ENCODE data around the gene CSF1. TPM values are rescaled to one million over a fixed set of nuclear protein-coding genes. Genes with fewer than 3 reads are reported as not detected.

The CSF1 gene
- total RNA-seq, 1 experiment from 2014 or later, result 68.9 TPM

DNA sequence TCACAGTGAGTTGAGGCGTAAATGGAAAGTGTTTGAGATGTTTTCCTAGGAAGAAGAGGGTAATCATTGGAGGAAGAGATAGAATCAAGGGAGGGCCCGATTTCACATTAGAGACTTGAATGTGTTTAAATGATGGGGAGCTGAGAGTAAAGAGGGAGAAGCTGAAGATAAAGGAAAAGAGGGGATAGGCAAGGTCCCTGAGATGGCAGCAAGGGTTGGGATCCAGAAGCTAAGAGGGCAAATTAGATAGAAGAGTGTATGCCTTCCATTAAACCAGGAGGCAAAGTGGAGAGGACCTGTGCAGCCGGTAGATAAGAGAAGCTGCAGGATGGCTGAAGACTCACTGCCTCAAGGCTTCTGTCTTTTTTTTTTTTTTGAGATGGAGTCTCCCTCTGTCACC is 21.6 kb upstream of the CSF1 start:
- H3K9me3 ChIP-seq (replicated peaks), result no peaks in the 10 kb centered on the region
- DNase-seq (ENCODE audit: low read depth in 1 of 2, low spot score in 2 of 2), result no peak
- H3K4me1 ChIP-seq (replicated peaks), result peaks cover 26% of the 10 kb centered on the region
- no peaks in the 10 kb centered on the region for H3K36me3 ChIP-seq
- H3K4me3 ChIP-seq, result no peak overlapping the region
- no peaks in the 10 kb centered on the region for H3K27me3 ChIP-seq (replicated peaks)
- H3K27ac ChIP-seq, result no peak overlapping the region

DNA sequence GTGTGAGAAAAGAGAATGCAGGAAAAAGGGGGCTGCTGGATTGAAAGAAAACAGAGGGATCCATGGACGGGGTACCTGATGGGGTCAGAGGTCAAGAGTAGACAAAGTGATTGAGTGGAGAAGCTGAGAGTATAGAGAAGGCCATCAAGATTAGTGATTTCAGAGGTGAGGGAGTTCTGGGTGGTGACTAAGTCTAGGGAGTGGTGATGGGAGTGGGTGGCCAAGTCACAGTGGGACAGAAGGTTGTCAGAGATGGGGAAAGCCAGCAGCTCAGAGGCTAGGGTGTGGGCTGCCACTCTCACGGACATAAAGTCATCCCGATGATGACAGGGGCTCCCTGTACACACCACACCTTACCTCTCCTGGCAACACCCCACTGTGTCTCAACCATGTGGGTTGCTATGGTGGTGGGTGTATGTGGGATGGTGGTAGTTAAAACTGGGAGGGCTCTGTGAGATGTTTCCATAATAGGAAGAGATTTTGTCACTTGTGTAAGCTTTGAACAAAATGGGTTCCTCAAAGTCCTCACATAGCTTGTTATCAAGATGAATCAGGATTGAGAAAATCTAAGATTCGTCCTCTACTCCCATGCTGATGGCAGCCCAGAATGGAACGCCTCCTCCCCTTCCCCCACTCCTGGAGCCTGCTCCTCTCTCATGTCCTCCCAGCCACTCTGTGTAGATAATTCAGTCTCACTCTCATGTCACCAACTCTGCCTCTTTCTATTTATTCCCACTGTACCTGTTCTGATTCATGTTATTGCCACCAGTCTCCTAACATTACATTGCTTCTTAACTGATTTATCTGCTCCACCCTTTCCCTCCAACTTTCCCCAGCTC is 20.3 kb upstream of the CSF1 start:
- peaks cover 36% of the 10 kb centered on the region for H3K4me1 ChIP-seq (replicated peaks)
- H3K4me3 ChIP-seq, result no peak overlapping the region
- no peaks in the 10 kb centered on the region for H3K36me3 ChIP-seq
- no peaks in the 10 kb centered on the region for H3K9me3 ChIP-seq (replicated peaks)
- no peaks in the 10 kb centered on the region for H3K27me3 ChIP-seq (replicated peaks)
- no peak for DNase-seq (ENCODE audit: low read depth in 1 of 2, low spot score in 2 of 2)
- no peak overlapping the region for H3K27ac ChIP-seq

DNA sequence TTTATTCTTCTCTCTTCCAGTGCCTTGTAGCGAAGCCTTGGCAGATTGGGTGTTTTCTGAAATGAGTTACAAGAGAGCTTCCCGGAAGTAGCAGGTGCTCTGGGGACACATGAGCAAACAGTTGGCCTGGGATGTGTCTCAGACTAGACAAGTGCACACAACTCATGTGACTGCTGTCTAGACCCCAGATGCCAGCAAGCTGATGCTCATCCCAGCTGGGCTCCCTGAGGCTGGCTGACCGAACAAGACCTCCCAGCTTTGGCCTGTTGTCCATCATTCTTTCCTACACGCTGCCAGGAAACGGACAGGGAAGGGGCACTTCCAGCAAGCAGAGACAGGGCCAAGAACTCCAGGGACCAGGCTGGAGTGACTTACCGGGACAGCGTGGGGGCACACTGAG is 18.7 kb upstream of the CSF1 start:
- peak overlapping the region; percentile 73 for H3K27ac ChIP-seq
- no peaks in the 10 kb centered on the region for H3K27me3 ChIP-seq (replicated peaks)
- no peaks in the 10 kb centered on the region for H3K36me3 ChIP-seq
- peaks cover 52% of the 10 kb centered on the region for H3K4me1 ChIP-seq (replicated peaks)
- no peak overlapping the region for H3K4me3 ChIP-seq
- no peak for DNase-seq (ENCODE audit: low read depth in 1 of 2, low spot score in 2 of 2)
- no peaks in the 10 kb centered on the region for H3K9me3 ChIP-seq (replicated peaks)

- Histone ChIP-seq H3K4me3 (no peak overlapping the region), H3K27ac (peak overlapping the region; percentile 73), H3K4me1 (replicated peaks) (peaks cover 53% of the 10 kb centered on the region), H3K9me3 (replicated peaks) (no peaks in the 10 kb centered on the region), H3K27me3 (replicated peaks) (no peaks in the 10 kb centered on the region), H3K36me3 (no peaks in the 10 kb centered on the region)
- DNase-seq (ENCODE audit: low read depth in 1 of 2, low spot score in 2 of 2), result peak; percentile 80 to 87
These were observed 17.9 kb upstream of the CSF1 start for GRCh38 chr1:109892561-109893368.

GRCh38 chr1:109893532-109894171 is 17.0 kb upstream of the CSF1 start:
- Histone ChIP-seq H3K4me1 (replicated peaks) (peaks cover 53% of the 10 kb centered on the region), H3K36me3 (no peaks in the 10 kb centered on the region), H3K9me3 (replicated peaks) (no peaks in the 10 kb centered on the region), H3K4me3 (no peak overlapping the region), H3K27ac (peak overlapping the region; percentile 73; the same call in 1 of the 2 replicates), H3K27me3 (replicated peaks) (no peaks in the 10 kb centered on the region)
- DNase-seq (ENCODE audit: low read depth in 1 of 2, low spot score in 2 of 2), result no peak

- DNase-seq (ENCODE audit: low read depth in 1 of 2, low spot score in 2 of 2), result no peak
- Histone ChIP-seq H3K4me1 (replicated peaks) (peaks cover 53% of the 10 kb centered on the region), H3K4me3 (no peak overlapping the region), H3K27ac (peak overlapping the region; percentile 79), H3K9me3 (replicated peaks) (no peaks in the 10 kb centered on the region), H3K36me3 (no peaks in the 10 kb centered on the region), H3K27me3 (replicated peaks) (no peaks in the 10 kb centered on the region)
These were observed 15.6 kb upstream of the CSF1 start for GRCh38 chr1:109894823-109895719.

DNA sequence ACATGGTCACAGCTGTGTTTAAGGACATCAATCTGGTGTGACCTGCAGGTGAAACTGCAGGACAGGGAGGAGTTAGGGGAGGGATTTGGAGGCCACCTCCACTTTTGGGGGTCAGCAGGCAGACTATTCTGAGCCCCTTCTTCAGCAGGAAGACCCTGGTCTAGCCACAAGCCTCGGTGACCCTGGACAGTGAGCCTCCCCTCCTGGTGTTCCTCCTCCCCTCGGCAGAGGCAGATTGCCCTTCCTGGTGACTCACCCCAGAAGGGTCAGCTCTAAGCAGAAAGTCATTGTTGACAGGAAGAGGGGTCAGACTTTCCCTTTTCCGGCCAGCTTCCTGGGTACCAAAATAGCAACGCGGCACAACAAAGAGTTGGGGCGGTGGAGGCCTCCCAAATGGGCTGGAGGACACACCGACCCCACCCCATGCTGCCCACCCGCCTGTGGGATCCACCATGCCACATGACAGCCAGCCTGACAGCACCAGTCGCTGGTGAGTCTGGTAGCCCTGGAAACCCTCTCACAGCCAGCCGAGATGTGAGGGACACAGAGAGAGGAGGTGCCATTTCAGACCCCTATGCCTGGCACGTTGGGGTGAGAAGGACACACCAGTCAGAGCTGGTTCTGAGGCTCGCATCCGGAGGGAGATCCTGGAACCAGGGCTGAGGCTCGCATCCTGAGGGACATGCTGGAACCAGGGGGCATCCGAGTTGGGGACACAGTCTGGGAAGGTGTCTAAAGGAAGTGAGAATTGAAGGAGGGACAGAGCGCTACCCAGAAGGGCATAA is 14.7 kb upstream of the CSF1 start:
- H3K4me1 ChIP-seq (replicated peaks), result peaks cover 48% of the 10 kb centered on the region
- H3K4me3 ChIP-seq, result no peak overlapping the region
- peak; percentile 66 to 81 for DNase-seq (ENCODE audit: low read depth in 1 of 2, low spot score in 2 of 2)
- no peaks in the 10 kb centered on the region for H3K27me3 ChIP-seq (replicated peaks)
- H3K9me3 ChIP-seq (replicated peaks), result no peaks in the 10 kb centered on the region
- no peaks in the 10 kb centered on the region for H3K36me3 ChIP-seq
- H3K27ac ChIP-seq, result peak overlapping the region; percentile 79

- Histone ChIP-seq H3K9me3 (replicated peaks) (no peaks in the 10 kb centered on the region), H3K27ac (peak overlapping the region; percentile 79), H3K4me1 (replicated peaks) (peaks cover 47% of the 10 kb centered on the region), H3K27me3 (replicated peaks) (no peaks in the 10 kb centered on the region), H3K36me3 (no peaks in the 10 kb centered on the region), H3K4me3 (no peak overlapping the region)
- no peak for DNase-seq (ENCODE audit: low read depth in 1 of 2, low spot score in 2 of 2)
These were observed 14.0 kb upstream of the CSF1 start for GRCh38 chr1:109896681-109897080.

DNA sequence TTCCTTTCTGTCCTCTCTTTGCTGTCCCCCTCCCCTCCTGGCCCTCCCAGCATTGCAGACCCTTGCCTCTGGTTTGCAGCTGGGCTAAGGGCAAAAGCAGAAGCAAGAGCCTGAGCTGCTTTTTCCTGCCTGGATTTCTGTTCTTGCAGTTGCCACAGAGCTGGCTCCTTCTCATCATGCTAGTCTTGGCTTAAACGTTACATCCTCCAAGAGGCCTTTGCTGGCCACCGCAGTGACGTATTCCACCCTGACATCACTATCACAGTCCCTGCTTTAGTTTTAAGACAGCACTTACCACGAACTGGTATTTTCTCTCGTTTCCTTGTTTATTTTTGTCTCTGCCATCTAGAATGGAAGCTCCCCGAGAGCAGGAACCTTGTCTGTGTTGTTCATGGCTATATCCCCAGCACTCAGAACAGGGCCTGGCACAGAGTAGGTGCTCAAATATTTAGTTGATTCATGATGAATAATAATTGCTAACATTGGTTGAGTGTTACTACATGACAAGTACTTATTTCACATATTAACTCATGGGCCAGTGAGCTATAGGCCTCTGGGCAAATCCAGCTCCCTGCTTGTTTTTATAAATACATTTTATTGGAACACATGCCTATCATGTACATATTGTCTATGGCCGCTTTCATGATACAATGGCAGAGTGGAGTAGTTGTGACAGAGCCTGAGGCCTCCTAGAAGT is 13.2 kb upstream of the CSF1 start:
- Histone ChIP-seq H3K27me3 (replicated peaks) (no peaks in the 10 kb centered on the region), H3K9me3 (replicated peaks) (no peaks in the 10 kb centered on the region), H3K4me3 (no peak overlapping the region), H3K36me3 (no peaks in the 10 kb centered on the region), H3K4me1 (replicated peaks) (peaks cover 40% of the 10 kb centered on the region), H3K27ac (no peak overlapping the region)
- no peak for DNase-seq (ENCODE audit: low read depth in 1 of 2, low spot score in 2 of 2)

DNA sequence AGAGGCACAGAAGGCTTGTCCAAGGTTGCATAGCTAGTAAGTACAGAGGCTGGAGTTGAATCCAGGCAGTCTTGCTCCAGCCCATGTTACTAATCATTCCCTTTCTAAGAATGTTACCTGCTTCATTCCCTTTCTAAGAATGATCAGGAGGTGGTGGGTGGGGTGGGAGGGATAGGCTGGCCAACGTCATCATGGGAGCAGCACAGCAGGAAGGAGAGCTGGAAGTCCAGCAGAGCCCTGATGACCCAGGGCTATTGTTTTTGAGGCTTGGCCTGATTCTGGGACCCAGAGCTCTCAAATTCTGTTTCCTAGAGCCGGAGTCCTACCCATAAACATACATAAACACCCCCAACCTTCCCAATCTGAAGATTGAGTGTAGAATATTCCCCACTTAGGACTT is 11.8 kb upstream of the CSF1 start:
- H3K4me3 ChIP-seq, result no peak overlapping the region
- no peak overlapping the region for H3K27ac ChIP-seq
- H3K36me3 ChIP-seq, result no peaks in the 10 kb centered on the region
- DNase-seq (ENCODE audit: low read depth in 1 of 2, low spot score in 2 of 2), result no peak
- H3K27me3 ChIP-seq (replicated peaks), result no peaks in the 10 kb centered on the region
- H3K4me1 ChIP-seq (replicated peaks), result peaks cover 28% of the 10 kb centered on the region
- H3K9me3 ChIP-seq (replicated peaks), result no peaks in the 10 kb centered on the region

DNA sequence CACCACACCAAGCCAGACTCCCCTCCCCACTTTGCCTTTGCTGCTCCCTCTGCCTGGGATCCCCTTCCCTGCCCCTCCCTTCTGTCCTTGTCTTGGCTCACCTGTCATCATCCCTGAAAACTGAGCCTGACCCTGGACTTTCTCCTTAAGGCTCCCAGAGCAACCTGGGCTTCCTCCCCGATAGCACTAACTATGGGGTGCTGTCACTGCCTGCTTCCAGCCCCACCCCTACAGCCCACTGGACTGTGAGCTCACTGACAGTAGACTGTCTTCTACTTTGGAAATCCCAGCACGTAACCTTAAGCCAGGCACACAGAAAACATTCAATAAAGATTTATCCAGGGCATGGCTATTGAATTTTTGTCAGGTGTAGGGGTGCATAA is 9.5 kb upstream of the CSF1 start:
- Histone ChIP-seq H3K36me3 (no peaks in the 10 kb centered on the region), H3K9me3 (replicated peaks) (no peaks in the 10 kb centered on the region), H3K4me1 (replicated peaks) (peaks cover 24% of the 10 kb centered on the region), H3K27me3 (replicated peaks) (no peaks in the 10 kb centered on the region), H3K4me3 (no peak overlapping the region), H3K27ac (no peak overlapping the region)
- no peak for DNase-seq (ENCODE audit: low read depth in 1 of 2, low spot score in 2 of 2)

DNA sequence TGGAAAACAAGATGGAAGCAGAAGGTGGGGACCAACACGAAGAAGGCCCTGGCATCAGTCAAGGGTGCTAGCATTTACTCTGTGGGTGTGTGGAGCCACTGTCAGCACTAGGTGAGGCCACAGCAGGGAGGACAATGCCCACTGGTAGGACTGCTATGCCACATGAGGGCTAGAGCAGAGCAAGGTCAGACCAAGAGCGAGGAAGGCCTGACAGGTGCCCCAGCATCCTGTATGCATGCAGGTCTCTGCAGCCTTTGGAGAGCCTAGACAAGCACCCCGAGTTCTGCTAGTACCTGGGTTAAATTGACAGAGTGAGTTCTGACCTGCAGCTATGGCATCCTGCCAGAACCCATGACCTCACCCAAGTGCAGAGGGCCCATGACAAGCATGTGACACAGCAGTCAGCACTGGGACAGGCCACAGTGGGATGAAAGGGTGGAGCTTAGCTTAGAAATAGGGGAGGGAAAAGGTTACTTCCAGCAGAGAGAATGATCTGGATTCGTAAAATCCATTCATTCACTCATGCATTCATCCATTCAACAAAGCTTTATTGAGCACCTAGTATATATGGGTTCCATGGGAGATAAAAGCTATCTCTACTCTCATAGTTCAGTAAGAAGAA is 9.0 kb upstream of the CSF1 start:
- H3K36me3 ChIP-seq, result no peaks in the 10 kb centered on the region

More for the DNA sequence above, 9.0 kb upstream of the CSF1 start:
- Histone ChIP-seq H3K27ac (no peak overlapping the region), H3K4me3 (no peak overlapping the region), H3K9me3 (replicated peaks) (no peaks in the 10 kb centered on the region), H3K27me3 (replicated peaks) (no peaks in the 10 kb centered on the region), H3K4me1 (replicated peaks) (peaks cover 20% of the 10 kb centered on the region)
- no peak for DNase-seq (ENCODE audit: low read depth in 1 of 2, low spot score in 2 of 2)

All from SJSA1 (cell line).